HL-60/S4 treated with phorbol 12-myristate 13-acetate at 8.2 ng/mL for 4 days and 3 days (cell line): ENCODE data around the gene LEMD2.
"Not testable (repeated sequence)": the region's sequence is repeated elsewhere in the genome, so short reads cannot be mapped to it uniquely, and the experiment has no call there.

Experiments used
- in situ Hi-C: fragments of 300-500 bp; cut with MboI; formaldehyde crosslinking; loops from 2 replicates; pipeline ENCODE4 v1.15.0; 2022; ENCODE audit warnings: low sequenced_read_pairs

The LEMD2 gene

GRCh38 chr6:33788694-33789549, at the start of gene LEMD2:
LEMD2 (minus strand) TSS chr6:33789130; CDS start chr6:33789116, 14 bp downstream.
- in situ Hi-C loops: no loop called here

DNA sequence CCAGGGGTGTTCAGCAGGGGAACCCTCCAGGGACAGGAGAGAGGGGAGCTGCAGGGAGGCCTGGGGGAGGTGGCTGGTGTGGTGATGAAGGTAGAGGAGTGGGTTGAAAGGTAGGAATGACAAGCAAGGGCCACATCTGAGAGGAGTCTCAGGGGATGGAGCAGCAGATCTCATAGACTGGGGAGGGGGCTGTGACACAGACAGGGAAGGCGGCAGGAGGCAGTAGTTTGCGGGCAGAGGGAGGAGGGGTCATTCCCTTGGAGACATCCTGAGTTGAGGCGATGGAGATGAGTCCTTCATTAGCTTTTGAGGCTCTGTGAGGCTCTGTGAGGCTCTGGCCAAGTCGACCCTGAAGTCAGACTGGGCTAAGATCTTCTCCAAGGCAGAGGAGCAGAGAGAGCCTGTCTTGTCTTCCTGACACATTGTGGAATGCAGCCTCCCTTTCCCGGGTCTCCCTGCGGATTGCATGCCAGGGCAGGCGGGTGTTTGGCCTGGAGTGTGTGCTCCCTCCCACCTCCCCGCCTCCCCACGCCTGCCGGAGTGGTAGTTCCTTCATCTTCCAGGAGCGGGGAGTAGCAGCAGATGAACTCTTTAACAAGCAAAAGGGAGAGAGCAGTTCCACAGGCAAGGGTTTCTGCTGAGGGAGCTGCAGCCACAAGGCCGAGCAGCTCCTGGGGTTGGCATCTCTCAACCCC, 49.2 kb upstream of the LEMD2 start:
- in situ Hi-C loops: no loop called here

DNA sequence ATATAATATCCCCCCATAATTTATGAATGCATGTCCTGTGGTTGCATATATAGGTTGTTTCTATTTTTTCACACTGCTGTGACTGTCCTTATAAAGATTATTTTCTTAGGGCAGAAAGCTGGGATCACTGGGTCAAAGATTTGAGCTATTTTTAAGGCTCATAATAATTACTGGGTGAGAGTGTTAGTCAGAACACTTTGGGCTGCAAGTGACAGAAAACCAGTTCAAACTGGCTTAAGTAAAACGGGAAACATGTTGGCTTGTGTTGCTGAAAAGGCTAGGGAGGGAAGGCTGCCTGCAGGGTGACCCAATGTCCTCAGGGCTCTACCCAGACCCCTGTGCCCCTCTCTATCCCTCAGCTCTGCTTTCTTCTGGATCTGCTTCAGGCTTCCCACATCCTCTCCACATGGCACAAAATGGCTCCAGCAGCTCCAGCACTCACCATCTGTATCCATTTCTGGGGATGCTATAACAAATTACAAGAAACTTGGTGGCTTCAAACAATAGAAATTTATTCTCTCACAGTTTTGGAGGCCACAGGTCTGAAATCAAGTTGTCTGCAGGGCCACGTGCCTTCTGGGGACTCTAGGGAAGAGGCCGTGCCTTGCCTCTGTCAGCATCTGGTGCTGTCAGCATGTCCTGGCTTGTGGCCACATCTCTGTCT, 48.0 kb upstream of the LEMD2 start:
- in situ Hi-C loops: no loop called here

DNA sequence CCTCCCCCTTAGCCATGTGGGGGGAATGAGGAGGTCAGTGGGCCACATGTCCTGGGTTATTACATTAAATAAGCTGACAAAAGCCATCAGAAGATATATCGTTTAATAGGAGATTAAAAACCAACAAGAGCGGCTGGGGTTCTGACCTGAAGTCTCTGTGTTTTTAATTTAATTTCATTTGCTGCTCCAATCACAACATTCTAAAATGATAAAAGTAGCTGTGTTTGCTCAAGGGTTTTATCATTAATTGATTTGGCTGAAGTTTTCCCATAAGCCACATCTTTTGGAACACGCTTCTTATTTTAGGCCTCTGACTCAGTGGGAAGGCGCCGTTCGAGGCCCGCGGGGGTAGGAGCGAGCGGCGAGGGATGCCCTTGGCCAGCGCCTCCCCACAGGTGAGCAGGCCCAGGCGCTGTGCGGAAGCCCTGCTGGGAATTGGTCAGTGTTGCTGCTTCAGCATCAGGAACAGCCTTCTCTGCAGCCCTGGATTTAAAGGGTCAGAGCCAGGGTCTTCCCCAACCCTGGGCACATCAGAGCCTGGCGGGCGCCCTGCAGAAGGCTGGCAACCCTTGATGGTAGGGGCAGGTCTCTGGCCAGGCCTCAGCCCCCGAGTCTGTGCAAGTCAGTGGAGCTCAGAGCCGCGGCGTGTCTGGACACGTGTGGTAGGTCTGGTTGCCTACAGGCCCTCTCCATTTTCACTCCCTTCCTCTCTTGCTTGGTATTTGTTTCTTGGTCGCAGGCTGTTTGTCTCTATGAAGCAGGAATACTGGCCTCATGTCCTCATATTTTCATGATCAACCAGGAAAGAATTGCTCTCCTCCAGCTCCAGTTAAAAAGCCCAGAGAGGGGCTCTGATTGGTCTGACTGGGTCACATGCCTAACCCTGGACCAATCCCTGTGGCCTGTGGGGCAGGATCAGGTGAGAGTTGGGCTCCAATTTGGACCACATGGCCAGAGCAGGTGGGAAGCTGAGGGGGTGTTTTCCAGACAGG, 45.8 kb upstream of the LEMD2 start:
- in situ Hi-C loops: no loop called here

- in situ Hi-C loops: no loop called here
These were observed 44.7 kb upstream of the LEMD2 start for GRCh38 chr6:33833599-33833998.

DNA sequence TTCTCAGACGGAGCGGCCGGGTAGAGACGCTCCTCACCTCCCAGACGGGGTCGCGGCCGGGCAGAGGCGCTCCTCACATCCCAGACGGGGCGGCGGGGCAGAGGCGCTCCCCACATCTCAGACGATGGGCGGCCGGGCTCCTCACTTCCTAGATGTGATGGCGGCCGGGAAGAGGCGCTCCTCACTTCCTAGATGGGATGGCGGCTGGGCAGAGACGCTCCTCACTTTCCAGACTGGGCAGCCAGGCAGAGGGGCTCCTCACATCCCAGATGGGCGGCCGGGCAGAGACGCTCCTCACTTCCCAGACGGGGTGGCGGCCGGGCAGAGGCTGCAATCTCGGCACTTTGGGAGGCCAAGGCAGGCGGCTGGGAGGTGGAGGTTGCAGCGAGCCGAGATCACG, 43.9 kb upstream of the LEMD2 start:
- in situ Hi-C loops: not testable (repeated sequence)

DNA sequence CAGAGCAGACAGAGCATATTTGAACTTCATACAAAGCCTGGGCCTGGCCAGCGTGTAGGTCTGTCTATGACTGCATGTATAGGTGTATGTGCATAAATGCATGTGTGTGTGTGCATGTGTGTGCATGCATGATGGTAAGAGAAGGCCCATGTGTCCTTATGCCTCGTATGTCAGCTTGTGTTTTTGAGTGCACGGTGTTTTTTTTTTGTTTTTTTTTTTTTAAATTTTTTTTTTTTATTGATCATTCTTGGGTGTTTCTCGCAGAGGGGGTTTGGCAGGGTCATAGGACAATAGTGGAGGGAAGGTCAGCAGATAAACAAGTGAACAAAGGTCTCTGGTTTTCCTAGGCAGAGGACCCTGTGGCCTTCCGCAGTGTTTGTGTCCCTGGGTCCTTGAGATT, 42.8 kb upstream of the LEMD2 start:
- in situ Hi-C loops: not testable (repeated sequence)

GRCh38 chr6:33830635-33831240, 41.8 kb upstream of the LEMD2 start:
- in situ Hi-C loops: no loop called here

GRCh38 chr6:33828764-33829731, 40.1 kb upstream of the LEMD2 start:
- in situ Hi-C loops: no loop called here

DNA sequence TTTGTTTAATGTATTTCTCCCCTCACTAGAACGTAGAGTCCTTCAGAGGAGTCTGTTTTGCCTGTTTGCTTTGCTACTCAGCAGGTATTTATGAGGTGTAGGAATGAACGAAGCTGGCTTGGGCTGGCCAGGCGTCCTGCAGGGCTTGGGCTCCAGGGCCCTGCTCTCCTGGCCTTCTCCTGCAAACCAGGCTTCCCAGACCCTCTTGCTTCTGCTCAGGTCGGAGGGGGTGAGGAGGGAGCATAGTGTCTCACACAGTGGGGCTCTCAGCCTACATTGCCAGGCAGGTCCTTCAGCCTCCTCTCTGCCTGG, 39.5 kb upstream of the LEMD2 start:
- in situ Hi-C loops: no loop called here

- in situ Hi-C loops: no loop called here
These were observed 38.9 kb upstream of the LEMD2 start for GRCh38 chr6:33827546-33828451.

DNA sequence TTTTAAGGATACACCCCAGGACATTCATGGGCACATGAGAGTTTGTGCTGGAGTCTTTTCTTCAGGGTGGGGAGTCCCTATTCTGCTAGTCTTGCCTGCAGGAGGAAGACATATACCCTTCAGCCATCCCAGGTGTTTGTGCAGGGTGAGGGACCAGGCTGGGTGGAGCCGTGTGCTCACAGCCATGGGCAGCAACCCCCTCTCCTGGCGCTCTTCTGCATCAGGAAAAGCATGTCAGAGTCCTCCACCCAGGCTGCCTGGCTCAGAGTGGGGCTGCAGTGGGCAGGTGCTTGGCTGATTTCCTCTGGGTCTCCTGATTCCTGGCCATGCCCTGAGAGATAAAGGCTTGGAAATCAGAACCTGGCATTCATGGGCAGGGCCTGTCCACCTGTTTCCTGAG, 37.6 kb upstream of the LEMD2 start:
- in situ Hi-C loops: no loop called here

DNA sequence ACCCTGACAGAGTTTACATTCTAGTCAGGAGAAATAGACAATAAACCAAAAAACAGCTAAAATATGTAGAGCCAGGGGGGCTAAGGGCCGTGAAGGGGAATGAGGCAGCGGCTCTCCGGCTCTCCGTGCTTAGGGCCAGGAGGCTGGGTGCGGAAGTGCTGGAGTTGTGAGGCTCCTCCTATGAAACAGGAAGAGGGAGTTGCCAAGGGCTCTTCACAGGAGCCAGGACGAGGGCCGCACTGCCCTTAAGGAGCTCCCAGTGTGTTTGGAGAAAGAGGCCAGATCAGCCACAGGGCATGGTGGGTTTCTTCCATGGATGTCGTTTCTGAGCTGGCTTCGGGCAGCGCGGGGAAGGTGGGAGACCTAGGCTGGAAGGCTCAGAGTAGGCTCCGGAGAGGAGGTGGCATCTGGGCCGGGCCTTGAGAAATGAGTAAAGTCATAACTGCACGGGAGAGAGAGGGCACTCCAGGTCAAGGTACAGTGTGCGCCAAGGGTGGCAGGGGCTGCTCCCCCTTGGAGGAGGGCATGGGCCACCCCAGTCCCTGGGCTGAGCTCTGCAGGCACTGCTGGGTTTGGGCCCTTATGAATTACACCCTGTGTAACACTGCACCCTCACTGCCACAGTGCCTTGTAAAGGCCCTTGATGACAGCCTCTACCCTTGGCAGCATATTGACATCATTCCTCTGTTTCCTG, 35.7 kb upstream of the LEMD2 start:
- in situ Hi-C loops: no loop called here

- in situ Hi-C loops: no loop called here
These were observed 34.9 kb upstream of the LEMD2 start for GRCh38 chr6:33823806-33824205.

DNA sequence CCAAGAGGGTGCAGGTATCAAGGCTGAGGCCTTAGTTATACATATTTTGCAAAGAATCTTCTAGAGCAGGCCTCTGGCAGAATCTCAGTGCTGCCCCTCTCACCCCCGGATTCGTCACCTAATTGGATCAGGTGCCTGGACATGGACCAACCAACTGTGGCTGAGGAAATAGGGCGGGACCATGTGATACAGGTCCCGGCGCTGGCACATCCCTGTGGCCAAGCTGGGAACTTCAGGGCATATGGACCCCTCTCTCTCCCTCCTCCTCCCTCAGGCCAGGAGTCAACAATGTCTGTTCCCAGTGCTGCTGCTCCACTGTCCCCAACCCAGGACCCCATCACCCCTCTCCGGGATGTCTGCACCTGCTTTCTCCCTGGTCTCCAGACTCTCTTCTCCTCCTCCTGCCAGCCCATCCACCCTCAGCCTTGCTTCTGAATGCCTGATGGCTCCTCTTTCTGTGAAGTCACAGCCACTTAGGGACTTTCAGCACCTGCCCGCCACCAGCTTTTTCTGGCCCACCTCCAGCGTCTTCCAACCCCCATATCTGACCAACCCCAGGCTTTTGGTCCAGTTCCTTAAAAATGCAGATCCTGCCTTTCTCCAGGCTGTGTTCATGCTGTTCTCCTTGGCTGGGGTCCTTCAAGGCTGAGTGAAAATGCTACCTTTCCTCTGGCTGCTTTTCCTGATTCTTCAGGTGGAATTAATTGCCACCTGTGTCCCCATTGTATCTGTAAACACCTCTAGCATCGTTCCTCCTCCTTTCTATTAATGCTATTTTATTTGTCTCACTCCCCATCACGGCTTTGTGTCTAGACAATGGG, 33.9 kb upstream of the LEMD2 start:
- in situ Hi-C loops: no loop called here

DNA sequence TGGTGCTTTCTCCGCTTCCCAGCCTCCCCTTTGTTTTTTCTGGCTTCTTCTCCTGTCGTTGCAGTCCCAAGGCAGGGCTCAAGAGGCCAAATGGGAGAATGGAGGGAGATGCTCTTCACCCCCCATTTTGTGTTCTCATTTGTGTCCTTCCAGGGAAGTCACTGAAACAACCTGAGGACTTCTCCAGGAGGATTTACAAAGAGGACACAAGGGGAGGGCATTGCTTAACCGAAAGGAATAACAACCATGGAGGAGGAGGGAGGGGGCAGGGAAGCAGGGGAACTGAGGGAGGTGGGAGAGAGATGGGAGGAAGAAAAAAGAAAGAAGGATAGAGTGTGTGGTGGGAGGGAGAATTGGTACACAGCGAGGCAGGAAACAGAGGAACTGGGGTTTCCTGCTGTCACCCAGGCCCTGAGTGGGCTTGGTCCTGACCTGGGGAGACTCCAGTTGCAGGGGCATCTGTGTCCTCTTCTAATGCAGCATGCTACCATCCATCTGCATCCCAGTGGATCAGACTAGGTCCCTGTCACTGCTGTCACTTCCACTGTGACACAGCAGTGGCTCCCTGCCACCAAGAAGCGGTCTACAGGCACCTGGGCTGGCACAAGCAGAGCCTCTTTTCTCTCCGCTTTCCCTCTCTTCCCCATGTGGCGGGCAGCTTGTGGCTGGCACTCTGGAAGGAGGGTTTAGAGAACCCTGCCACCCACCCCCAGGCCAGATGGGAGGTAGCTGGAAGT, 32.0 kb upstream of the LEMD2 start:
- in situ Hi-C loops: no loop called here
